HepG2 (cell line): ENCODE data around the gene HIBADH. TPM values are rescaled to one million over a fixed set of nuclear protein-coding genes. Genes with fewer than 3 reads are reported as not detected.

Experiments used
- BRD4 ChIP-seq: sonication (generic); formaldehyde crosslinking; IDR thresholded peaks from 2 replicates; pipeline ENCODE4 v1.4.0; 2020; ENCODE audit warnings: missing genetic modification reagents
- CTCF ChIP-seq: sonication (generic); formaldehyde crosslinking; IDR thresholded peaks from 2 replicates; pipeline ENCODE4 v1.5.0; 2020; ENCODE audit warnings: mild to moderate bottlenecking, missing genetic modification reagents, moderate library complexity
- FIP1L1 ChIP-seq: fragments of 200-400 bp; formaldehyde crosslinking; IDR thresholded peaks from 2 replicates; pipeline ENCODE4 v1.6.1; 2018; ENCODE audit warnings: low read depth, mild to moderate bottlenecking, low read length, moderate library complexity, borderline replicate concordance; ENCODE audit not compliant: insufficient read depth
- HNF4G ChIP-seq, 2 experiments: sonication (generic) in 1 of 2; formaldehyde crosslinking in 1 of 2; IDR thresholded peaks; 2 replicates each; pipeline versions ENCODE4 v1.4.0 to v1.6.1; 2011 to 2020; ENCODE audit warnings: borderline replicate concordance in 2 of 2, low read depth in 2 of 2, mild to moderate bottlenecking in 2 of 2, low read length in 1 of 2, missing genetic modification reagents in 1 of 2, moderate library complexity in 1 of 2
- JUNB ChIP-seq: sonication (generic); formaldehyde crosslinking; IDR thresholded peaks from 2 replicates; pipeline ENCODE4 v1.8.0; 2022; ENCODE audit warnings: missing genetic modification reagents, mild to moderate bottlenecking, borderline replicate concordance
- MED8 ChIP-seq: sonication (generic); formaldehyde crosslinking; IDR thresholded peaks from 2 replicates; pipeline ENCODE4 v1.8.1; 2023; ENCODE audit warnings: mild to moderate bottlenecking, missing genetic modification reagents; ENCODE audit not compliant: insufficient replicate concordance
- MTA3 ChIP-seq: sonication (generic); formaldehyde crosslinking; IDR thresholded peaks from 2 replicates; pipeline ENCODE4 v1.4.0; 2020; ENCODE audit warnings: missing genetic modification reagents
- NCOA2 ChIP-seq: sonication (generic); formaldehyde crosslinking; IDR thresholded peaks from 2 replicates; pipeline ENCODE4 v1.8.0; 2022; ENCODE audit warnings: inconsistent platforms
- NR2C2 ChIP-seq: sonication (generic); formaldehyde crosslinking; IDR thresholded peaks from 2 replicates; pipeline ENCODE4 v1.4.0; 2020; ENCODE audit warnings: missing genetic modification reagents, mild to moderate bottlenecking, moderate library complexity, borderline replicate concordance
- PHF20 ChIP-seq: sonication (generic); formaldehyde crosslinking; IDR thresholded peaks from 2 replicates; pipeline ENCODE4 v1.5.0; 2020; ENCODE audit warnings: mild to moderate bottlenecking, missing genetic modification reagents
- PHF21A ChIP-seq: sonication (generic); formaldehyde crosslinking; IDR thresholded peaks from 2 replicates; pipeline ENCODE4 v1.5.0; 2020; ENCODE audit warnings: mild to moderate bottlenecking, missing genetic modification reagents
- PPARG ChIP-seq: conservative IDR thresholded peaks from 2 replicates; pipeline ENCODE4 v1.6.1; 2016; ENCODE audit warnings: missing biosample characterization, missing genetic modification reagents
- SAP130 ChIP-seq: IDR thresholded peaks from 2 replicates; pipeline ENCODE4 v1.6.1; 2016; ENCODE audit warnings: low read depth
- SOX13 ChIP-seq, 3 experiments: fragments of 450-650 bp in 1 of 3; sonication (generic) in 1 of 3; formaldehyde crosslinking in 1 of 3; IDR thresholded peaks in 2 of 3; conservative IDR thresholded peaks in 1 of 3; 2 replicates each; pipeline versions ENCODE4 v1.5.0 to v1.6.1; 2016 to 2020; ENCODE audit warnings: antibody characterized with exemption in 1 of 3, mild to moderate bottlenecking in 1 of 3, missing compliant biosample characterization in 1 of 3, missing genetic modification reagents in 1 of 3, moderate library complexity in 1 of 3
- SOX5 ChIP-seq: IDR thresholded peaks from 2 replicates; pipeline ENCODE4 v1.6.1; 2016; ENCODE audit warnings: borderline replicate concordance
- ZNF282 ChIP-seq: fragments of 450-650 bp; IDR thresholded peaks from 2 replicates; pipeline ENCODE4 v1.6.1; 2018; ENCODE audit not compliant: partially characterized antibody
- ZNF3 ChIP-seq: IDR thresholded peaks from 2 replicates; pipeline ENCODE4 v1.7.0; 2017; ENCODE audit warnings: inconsistent platforms
- ZNF644 ChIP-seq: IDR thresholded peaks from 2 replicates; pipeline ENCODE4 v1.6.1; 2016; ENCODE audit warnings: low read depth
- ZNF782 ChIP-seq: sonication (generic); formaldehyde crosslinking; IDR thresholded peaks from 2 replicates; pipeline ENCODE4 v1.4.0; 2020; ENCODE audit warnings: missing genetic modification reagents, mild to moderate bottlenecking, borderline replicate concordance
- ZNF788 ChIP-seq: sonication (generic); formaldehyde crosslinking; IDR thresholded peaks from 2 replicates; pipeline ENCODE4 v1.5.0; 2020; ENCODE audit warnings: mild to moderate bottlenecking, missing genetic modification reagents, borderline replicate concordance
- polyA plus RNA-seq, 8 experiments: library from polyadenylated mRNA; depleted of rRNA in 3 of 8; stranded (reverse) in 7 of 8; unstranded in 1 of 8; fragments of >200 nt; fragmentation: Illumina TruSeq in 4 of 8; extraction: Trizol in 4 of 8; gene quantifications; 2 replicates each; pipeline versions ENCODE4 v1.2.1 to v1.2.3, GENCODE V29; 2011 to 2016; ENCODE audit warnings: low read depth in 4 of 8, missing spikeins in 1 of 8, mixed read lengths in 1 of 8; ENCODE audit not compliant: insufficient read depth in 1 of 8
- total RNA-seq, 5 experiments: library from RNA; depleted of rRNA; stranded (reverse); fragments of >200 nt; fragmentation: Illumina TruSeq; extraction: Trizol; gene quantifications; 2 replicates each; pipeline ENCODE4 v1.2.3, GENCODE V29; 2016; ENCODE audit warnings: low read depth in 1 of 5
- TF ChIP-seq, protein P1 (sequence below): fragments of 450-650 bp; IDR thresholded peaks from 2 replicates; pipeline ENCODE4 v1.6.1; 2017; ENCODE audit warnings: mild to moderate bottlenecking
- TF ChIP-seq, protein P2 (sequence below): sonication (generic); formaldehyde crosslinking; IDR thresholded peaks from 2 replicates; pipeline ENCODE4 v1.5.0; 2020; ENCODE audit warnings: mild to moderate bottlenecking, missing genetic modification reagents

Gene HIBADH
- total and polyA plus RNA-seq, 2 of the 13 experiments (the other 11 are each of a cell fraction or from before 2014, with no cell fraction given) = 49.9 to 59.5 TPM

DNA sequence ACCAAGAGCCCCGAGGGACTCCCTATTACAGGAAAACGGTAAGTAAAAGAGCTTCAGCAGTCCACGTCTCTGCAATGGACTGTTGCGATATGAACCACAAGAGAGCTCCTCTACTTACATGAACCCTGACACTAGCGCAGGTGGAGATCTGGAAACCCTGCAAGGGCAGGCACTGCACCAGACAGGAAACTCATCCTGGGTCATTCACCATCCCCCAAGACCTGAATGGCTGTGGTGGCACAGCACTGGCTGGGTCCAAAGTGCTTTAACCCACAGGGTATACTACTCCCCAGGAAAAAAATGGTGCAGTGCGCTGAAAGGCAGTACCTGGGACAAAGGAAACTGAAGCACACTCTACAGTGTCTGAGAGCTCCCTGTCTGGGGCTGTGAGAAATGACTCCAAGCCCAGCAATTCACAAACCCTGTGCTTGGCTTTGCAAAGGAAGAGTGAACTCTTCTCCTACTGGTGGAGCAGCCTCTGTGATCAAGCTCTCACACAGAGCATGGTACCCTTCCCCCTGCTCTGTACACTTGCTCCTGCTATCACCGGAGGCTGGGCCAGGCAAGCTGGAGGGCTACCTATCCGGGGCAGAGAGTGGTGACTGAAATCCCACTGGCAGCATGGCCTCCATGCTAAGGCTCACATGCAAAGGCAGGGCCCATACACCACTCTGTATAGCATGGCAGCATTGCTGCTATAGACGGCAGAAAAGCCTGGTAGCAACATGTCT, 44.9 kb downstream of the HIBADH start (continued):
- TF ChIP-seq CTCF (CRISPR knock-in tag) (peak; percentile 11; the same call in 1 of the 2 replicates), PHF21A (CRISPR knock-in tag) (peak; percentile 74), MED8 (no peak), PHF20 (CRISPR knock-in tag) (no peak), ZNF788 (peak; percentile 60; the same call in 1 of the 2 replicates), NR2C2 (no peak), JUNB (no peak), FIP1L1 (no peak), ZNF782 (CRISPR knock-in tag) (peak; percentile 42; the same call in 1 of the 2 replicates), ZNF3 (CRISPR knock-in tag) (no peak), PPARG (CRISPR knock-in tag) (no peak), ZNF282 (no peak), ZNF644 (CRISPR knock-in tag) (peak; percentile 98), SOX5 (CRISPR knock-in tag) (0 out of 2 replicates have a peak, but pooled peaks have one; percentile 9), NCOA2 (CRISPR knock-in tag) (no peak), HNF4G (IDR thresholded peaks at IDR 0.05; ENCODE audit: borderline replicate concordance, low read depth, low read length) (peak; percentile 75), HNF4G (CRISPR knock-in tag; IDR thresholded peaks at IDR 0.05; ENCODE audit: borderline replicate concordance, low read depth) (no peak), SAP130 (CRISPR knock-in tag) (peak; percentile 34), BRD4 (CRISPR knock-in tag) (peak; percentile 39; the same call in 1 of the 2 replicates), MTA3 (CRISPR knock-in tag) (no peak), SOX13 (IDR thresholded peaks at IDR 0.05) (no peak), SOX13 (CRISPR knock-in tag; conservative IDR thresholded peaks at IDR 0.05 in 1 of 2, IDR thresholded peaks at IDR 0.05 in 1 of 2) (peak in 1 of 2 experiments; percentile 53; a peak in 1 of 4 replicates)
- TF ChIP-seq, protein P1, sequence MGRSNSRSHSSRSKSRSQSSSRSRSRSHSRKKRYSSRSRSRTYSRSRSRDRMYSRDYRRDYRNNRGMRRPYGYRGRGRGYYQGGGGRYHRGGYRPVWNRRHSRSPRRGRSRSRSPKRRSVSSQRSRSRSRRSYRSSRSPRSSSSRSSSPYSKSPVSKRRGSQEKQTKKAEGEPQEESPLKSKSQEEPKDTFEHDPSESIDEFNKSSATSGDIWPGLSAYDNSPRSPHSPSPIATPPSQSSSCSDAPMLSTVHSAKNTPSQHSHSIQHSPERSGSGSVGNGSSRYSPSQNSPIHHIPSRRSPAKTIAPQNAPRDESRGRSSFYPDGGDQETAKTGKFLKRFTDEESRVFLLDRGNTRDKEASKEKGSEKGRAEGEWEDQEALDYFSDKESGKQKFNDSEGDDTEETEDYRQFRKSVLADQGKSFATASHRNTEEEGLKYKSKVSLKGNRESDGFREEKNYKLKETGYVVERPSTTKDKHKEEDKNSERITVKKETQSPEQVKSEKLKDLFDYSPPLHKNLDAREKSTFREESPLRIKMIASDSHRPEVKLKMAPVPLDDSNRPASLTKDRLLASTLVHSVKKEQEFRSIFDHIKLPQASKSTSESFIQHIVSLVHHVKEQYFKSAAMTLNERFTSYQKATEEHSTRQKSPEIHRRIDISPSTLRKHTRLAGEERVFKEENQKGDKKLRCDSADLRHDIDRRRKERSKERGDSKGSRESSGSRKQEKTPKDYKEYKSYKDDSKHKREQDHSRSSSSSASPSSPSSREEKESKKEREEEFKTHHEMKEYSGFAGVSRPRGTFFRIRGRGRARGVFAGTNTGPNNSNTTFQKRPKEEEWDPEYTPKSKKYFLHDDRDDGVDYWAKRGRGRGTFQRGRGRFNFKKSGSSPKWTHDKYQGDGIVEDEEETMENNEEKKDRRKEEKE = no peak
- TF ChIP-seq, protein P2, sequence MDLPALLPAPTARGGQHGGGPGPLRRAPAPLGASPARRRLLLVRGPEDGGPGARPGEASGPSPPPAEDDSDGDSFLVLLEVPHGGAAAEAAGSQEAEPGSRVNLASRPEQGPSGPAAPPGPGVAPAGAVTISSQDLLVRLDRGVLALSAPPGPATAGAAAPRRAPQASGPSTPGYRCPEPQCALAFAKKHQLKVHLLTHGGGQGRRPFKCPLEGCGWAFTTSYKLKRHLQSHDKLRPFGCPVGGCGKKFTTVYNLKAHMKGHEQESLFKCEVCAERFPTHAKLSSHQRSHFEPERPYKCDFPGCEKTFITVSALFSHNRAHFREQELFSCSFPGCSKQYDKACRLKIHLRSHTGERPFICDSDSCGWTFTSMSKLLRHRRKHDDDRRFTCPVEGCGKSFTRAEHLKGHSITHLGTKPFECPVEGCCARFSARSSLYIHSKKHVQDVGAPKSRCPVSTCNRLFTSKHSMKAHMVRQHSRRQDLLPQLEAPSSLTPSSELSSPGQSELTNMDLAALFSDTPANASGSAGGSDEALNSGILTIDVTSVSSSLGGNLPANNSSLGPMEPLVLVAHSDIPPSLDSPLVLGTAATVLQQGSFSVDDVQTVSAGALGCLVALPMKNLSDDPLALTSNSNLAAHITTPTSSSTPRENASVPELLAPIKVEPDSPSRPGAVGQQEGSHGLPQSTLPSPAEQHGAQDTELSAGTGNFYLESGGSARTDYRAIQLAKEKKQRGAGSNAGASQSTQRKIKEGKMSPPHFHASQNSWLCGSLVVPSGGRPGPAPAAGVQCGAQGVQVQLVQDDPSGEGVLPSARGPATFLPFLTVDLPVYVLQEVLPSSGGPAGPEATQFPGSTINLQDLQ (CRISPR knock-in tag) = 0 out of 2 replicates have a peak, but pooled peaks have one; percentile 41
